ENCODE results near the gene TLR5. TPM values are rescaled to one million over a fixed set of nuclear protein-coding genes. Genes with fewer than 3 reads are reported as not detected.

Gene TLR5
- total RNA-seq (0.74 and 2.1 TPM in 2 replicates), polyA plus RNA-seq (2.0 and 6.7 TPM in 2 replicates)

GRCh38 chr1:223142795-223143536 is at the start of gene TLR5:
Gene TLR5 (minus strand): TSS chr1:223143248. CDS start chr1:223113031, 30,217 bp downstream.
- Histone ChIP-seq H3K9me3 (ENCODE audit: low read depth) (no peaks in the 10 kb centered on the region), H3K27me3 (no peaks in the 10 kb centered on the region), H3K36me3 (no peaks in the 10 kb centered on the region), H3K27ac (peak within 1 kb of the TSS; percentile 91), H3K4me3 (peak within 1 kb of the TSS; percentile 31), H3K4me1 (ENCODE audit: low read depth) (peaks cover 26% of the 10 kb centered on the region)
- peak; percentile 87 for TF ChIP-seq CTCF (IDR thresholded peaks at IDR 0.05; ENCODE audit: low read depth, low read length)
- peak; percentile 64 to 97 for DNase-seq (ENCODE audit: low read depth in 1 of 2, low spot score in 1 of 2)

GRCh38 chr1:223189903-223190724 is 47.1 kb upstream of the TLR5 start:
- DNase-seq (ENCODE audit: low read depth in 1 of 2, low spot score in 1 of 2) = no peak
- Histone ChIP-seq H3K4me3 (no peak overlapping the region), H3K27ac (no peak overlapping the region), H3K4me1 (ENCODE audit: low read depth) (peaks cover 7% of the 10 kb centered on the region), H3K36me3 (no peaks in the 10 kb centered on the region), H3K9me3 (ENCODE audit: low read depth) (no peaks in the 10 kb centered on the region), H3K27me3 (no peaks in the 10 kb centered on the region)
- no peak for TF ChIP-seq CTCF (IDR thresholded peaks at IDR 0.05; ENCODE audit: low read depth, low read length)

- Histone ChIP-seq H3K9me3 (ENCODE audit: low read depth) (no peaks in the 10 kb centered on the region), H3K27me3 (no peaks in the 10 kb centered on the region), H3K27ac (no peak overlapping the region), H3K36me3 (no peaks in the 10 kb centered on the region), H3K4me3 (no peak overlapping the region), H3K4me1 (ENCODE audit: low read depth) (peaks cover 7% of the 10 kb centered on the region)
- no peak for TF ChIP-seq CTCF (IDR thresholded peaks at IDR 0.05; ENCODE audit: low read depth, low read length)
- no peak for DNase-seq (ENCODE audit: low read depth in 1 of 2, low spot score in 1 of 2)
Observed at GRCh38 chr1:223189525-223189902, 46.5 kb upstream of the TLR5 start.

GRCh38 chr1:223188618-223189356 is 45.7 kb upstream of the TLR5 start:
- no peak for DNase-seq (ENCODE audit: low read depth in 1 of 2, low spot score in 1 of 2)
- H3K4me1 ChIP-seq (ENCODE audit: low read depth) = peaks cover 7% of the 10 kb centered on the region
- no peak overlapping the region for H3K27ac ChIP-seq
- H3K9me3 ChIP-seq (ENCODE audit: low read depth) = no peaks in the 10 kb centered on the region
- no peak overlapping the region for H3K4me3 ChIP-seq
- no peaks in the 10 kb centered on the region for H3K27me3 ChIP-seq
- H3K36me3 ChIP-seq = no peaks in the 10 kb centered on the region
- TF ChIP-seq CTCF (IDR thresholded peaks at IDR 0.05; ENCODE audit: low read depth, low read length) = no peak

GRCh38 chr1:223186800-223187199 is 43.8 kb upstream of the TLR5 start:
- Histone ChIP-seq H3K36me3 (no peaks in the 10 kb centered on the region), H3K4me1 (ENCODE audit: low read depth) (peaks cover 7% of the 10 kb centered on the region), H3K27me3 (no peaks in the 10 kb centered on the region), H3K4me3 (no peak overlapping the region), H3K9me3 (ENCODE audit: low read depth) (no peaks in the 10 kb centered on the region), H3K27ac (no peak overlapping the region)
- TF ChIP-seq CTCF (IDR thresholded peaks at IDR 0.05; ENCODE audit: low read depth, low read length) = no peak
- DNase-seq (ENCODE audit: low read depth in 1 of 2, low spot score in 1 of 2) = no peak
